ENCODE data around the gene SPATA13. TPM values are rescaled to one million over a fixed set of nuclear protein-coding genes. Genes with fewer than 3 reads are reported as not detected.

The SPATA13 gene
- total and polyA plus RNA-seq, 4 donors: 10.5 to 36.7 (median 20.1) TPM

- H3K4me1 ChIP-seq (ENCODE audit: control insufficient read depth in 5 of 5, insufficient read depth in 5 of 5, low read length in 5 of 5): peaks cover 0 to 8% (median 0%) of the 10 kb centered on the region in 5 donors
- no peaks in the 10 kb centered on the region for H3K27me3 ChIP-seq (ENCODE audit: control insufficient read depth in 3 of 3, insufficient read depth in 3 of 3, low read length in 2 of 3)
- WGBS, 2 donors: 91 to 93% methylated on average over 7 of the region's 7 CpGs
- H3K9me3 ChIP-seq (ENCODE audit: control insufficient read depth in 4 of 4, insufficient read depth in 3 of 4, low read length in 3 of 4): no peaks in the 10 kb centered on the region
- no peak overlapping the region for H3K27ac ChIP-seq (ENCODE audit: low read depth in 1 of 2, low read length in 1 of 2)
- ATAC-seq (ENCODE audit: insufficient read depth, low FRiP score): no peak
- no peaks in the 10 kb centered on the region for H3K36me3 ChIP-seq (ENCODE audit: control insufficient read depth in 4 of 4, insufficient read depth in 4 of 4, low read length in 4 of 4)
- no peak overlapping the region for H3K4me3 ChIP-seq
- TF ChIP-seq CTCF (IDR thresholded peaks at IDR 0.05; ENCODE audit: control extremely low read depth, extremely low read depth): no peak
- no peak overlapping the region for H3K9ac ChIP-seq (ENCODE audit: insufficient read depth in 1 of 2, low read length in 2 of 2)
- DNase-seq: no peak
These were observed 19.1 kb upstream of the SPATA13 start for GRCh38 chr13:24141333-24141910.

- no peaks in the 10 kb centered on the region for H3K36me3 ChIP-seq (ENCODE audit: control insufficient read depth in 4 of 4, insufficient read depth in 4 of 4, low read length in 4 of 4)
- H3K9ac ChIP-seq (ENCODE audit: insufficient read depth in 1 of 2, low read length in 2 of 2): no peak overlapping the region
- H3K4me1 ChIP-seq (ENCODE audit: control insufficient read depth in 5 of 5, insufficient read depth in 5 of 5, low read length in 5 of 5): peaks cover 0 to 8% (median 0%) of the 10 kb centered on the region in 5 donors
- no peak overlapping the region for H3K27ac ChIP-seq (ENCODE audit: low read depth in 1 of 2, low read length in 1 of 2)
- no peaks in the 10 kb centered on the region for H3K9me3 ChIP-seq (ENCODE audit: control insufficient read depth in 4 of 4, insufficient read depth in 3 of 4, low read length in 3 of 4)
- no peaks in the 10 kb centered on the region for H3K27me3 ChIP-seq (ENCODE audit: control insufficient read depth in 3 of 3, insufficient read depth in 3 of 3, low read length in 2 of 3)
- ATAC-seq (ENCODE audit: insufficient read depth, low FRiP score) (no peak), DNase-seq (no peak)
- TF ChIP-seq CTCF (IDR thresholded peaks at IDR 0.05; ENCODE audit: control extremely low read depth, extremely low read depth): no peak
- H3K4me3 ChIP-seq: no peak overlapping the region
- WGBS, 2 donors: 81 to 94% methylated on average over 1 of the region's 1 CpG
These were observed 18.1 kb upstream of the SPATA13 start for GRCh38 chr13:24142453-24142852.

GRCh38 chr13:24142886-24143285 lies 17.6 kb upstream of the SPATA13 start:
- Histone ChIP-seq H3K9me3 (ENCODE audit: control insufficient read depth in 4 of 4, insufficient read depth in 3 of 4, low read length in 3 of 4) (no peaks in the 10 kb centered on the region), H3K36me3 (ENCODE audit: control insufficient read depth in 4 of 4, insufficient read depth in 4 of 4, low read length in 4 of 4) (no peaks in the 10 kb centered on the region), H3K9ac (ENCODE audit: insufficient read depth in 1 of 2, low read length in 2 of 2) (no peak overlapping the region), H3K4me1 (ENCODE audit: control insufficient read depth in 5 of 5, insufficient read depth in 5 of 5, low read length in 5 of 5) (peaks cover 0 to 8% (median 0%) of the 10 kb centered on the region in 5 donors), H3K27me3 (ENCODE audit: control insufficient read depth in 3 of 3, insufficient read depth in 3 of 3, low read length in 2 of 3) (no peaks in the 10 kb centered on the region), H3K27ac (ENCODE audit: low read depth in 1 of 2, low read length in 1 of 2) (no peak overlapping the region), H3K4me3 (no peak overlapping the region)
- ATAC-seq (ENCODE audit: insufficient read depth, low FRiP score) (no peak), DNase-seq (no peak)
- TF ChIP-seq CTCF (IDR thresholded peaks at IDR 0.05; ENCODE audit: control extremely low read depth, extremely low read depth): no peak
- WGBS, 2 donors: 53% methylated on average over 4 of the region's 4 CpGs

GRCh38 chr13:24145240-24145639 lies 15.3 kb upstream of the SPATA13 start:
- no peak overlapping the region for H3K9ac ChIP-seq (ENCODE audit: insufficient read depth in 1 of 2, low read length in 2 of 2)
- no peak overlapping the region for H3K4me3 ChIP-seq
- DNase-seq (no peak), ATAC-seq (ENCODE audit: insufficient read depth, low FRiP score) (no peak)
- no peaks in the 10 kb centered on the region for H3K36me3 ChIP-seq (ENCODE audit: control insufficient read depth in 4 of 4, insufficient read depth in 4 of 4, low read length in 4 of 4)
- WGBS, 2 donors: 68 to 84% methylated on average over 2 of the region's 2 CpGs
- no peak for TF ChIP-seq CTCF (IDR thresholded peaks at IDR 0.05; ENCODE audit: control extremely low read depth, extremely low read depth)
- no peak overlapping the region for H3K27ac ChIP-seq (ENCODE audit: low read depth in 1 of 2, low read length in 1 of 2)
- H3K9me3 ChIP-seq (ENCODE audit: control insufficient read depth in 4 of 4, insufficient read depth in 3 of 4, low read length in 3 of 4): no peaks in the 10 kb centered on the region
- H3K27me3 ChIP-seq (ENCODE audit: control insufficient read depth in 3 of 3, insufficient read depth in 3 of 3, low read length in 2 of 3): no peaks in the 10 kb centered on the region
- peaks cover 0 to 14% (median 5%) of the 10 kb centered on the region in 5 donors for H3K4me1 ChIP-seq (ENCODE audit: control insufficient read depth in 5 of 5, insufficient read depth in 5 of 5, low read length in 5 of 5)
